Stimulated activated CD4-positive, alpha-beta T cell treated with anti-CD3 and anti-CD28 coated beads, Interleukin-1b, Interleukin-23, amount 100 ng/mL, for 24 hours (primary cell): ENCODE results near the gene CLDN20.

Experiments used
- DNase-seq, 4 experiments: peaks; one replicate each; pipeline ENCODE4 v3.0.0-alpha.2; 2020; ENCODE audit warnings: low read depth in 4 of 4, low spot score in 1 of 4

The CLDN20 gene

GRCh38 chr6:155244434-155244833, 19.4 kb upstream of the CLDN20 start:
- DNase-seq: no peak

- DNase-seq: no peak
Measured at GRCh38 chr6:155245193-155245592, 18.6 kb upstream of the CLDN20 start.

GRCh38 chr6:155245831-155246230, 18.0 kb upstream of the CLDN20 start:
- no peak for DNase-seq

GRCh38 chr6:155246825-155247224, 17.0 kb upstream of the CLDN20 start:
- no peak for DNase-seq

- no peak for DNase-seq
Measured at GRCh38 chr6:155247618-155248007, 16.2 kb upstream of the CLDN20 start.

GRCh38 chr6:155248008-155249001, 15.5 kb upstream of the CLDN20 start:
- no peak for DNase-seq

- DNase-seq: no peak
Measured at GRCh38 chr6:155250701-155251381, 13.0 kb upstream of the CLDN20 start.

GRCh38 chr6:155252581-155252980, 11.2 kb upstream of the CLDN20 start:
- DNase-seq: no peak

GRCh38 chr6:155253337-155253736, 10.5 kb upstream of the CLDN20 start:
- no peak for DNase-seq

- no peak for DNase-seq
Measured at GRCh38 chr6:155254139-155254538, 9.7 kb upstream of the CLDN20 start.

GRCh38 chr6:155256122-155256795, 7.6 kb upstream of the CLDN20 start:
- no peak for DNase-seq

GRCh38 chr6:155257796-155258195, 6.0 kb upstream of the CLDN20 start:
- no peak for DNase-seq

GRCh38 chr6:155259204-155259603, 4.6 kb upstream of the CLDN20 start:
- no peak for DNase-seq

GRCh38 chr6:155259897-155260296, 3.9 kb upstream of the CLDN20 start:
- DNase-seq: no peak

- no peak for DNase-seq
Measured at GRCh38 chr6:155260686-155261085, 3.1 kb upstream of the CLDN20 start.

GRCh38 chr6:155261111-155261900, 2.5 kb upstream of the CLDN20 start:
- no peak for DNase-seq

- DNase-seq: no peak
Measured at GRCh38 chr6:155262655-155263054, 1.2 kb upstream of the CLDN20 start.

GRCh38 chr6:155264693-155265320, 994 bp downstream of the CLDN20 start:
- DNase-seq: no peak

GRCh38 chr6:155265843-155266535, 2.2 kb downstream of the CLDN20 start:
- no peak for DNase-seq

GRCh38 chr6:155267411-155267810, 3.6 kb downstream of the CLDN20 start:
- no peak for DNase-seq
